GM18867 (cell line): ENCODE data around the gene SDHAF2.
"Not testable (repeated sequence)": the region's sequence is repeated elsewhere in the genome, so short reads cannot be mapped to it uniquely, and the experiment has no call there.

Source experiments
- ATAC-seq: cut with Tn5 transposase; IDR thresholded peaks from one replicate; pipeline ENCODE4 v1.9.1; 2021; ENCODE audit warnings: mild to moderate bottlenecking, moderate library complexity; ENCODE audit not compliant: unreplicated experiment

SDHAF2 gene

GRCh38 chr11:61422226-61422625, 7.7 kb upstream of the SDHAF2 start:
- ATAC-seq = no peak

DNA sequence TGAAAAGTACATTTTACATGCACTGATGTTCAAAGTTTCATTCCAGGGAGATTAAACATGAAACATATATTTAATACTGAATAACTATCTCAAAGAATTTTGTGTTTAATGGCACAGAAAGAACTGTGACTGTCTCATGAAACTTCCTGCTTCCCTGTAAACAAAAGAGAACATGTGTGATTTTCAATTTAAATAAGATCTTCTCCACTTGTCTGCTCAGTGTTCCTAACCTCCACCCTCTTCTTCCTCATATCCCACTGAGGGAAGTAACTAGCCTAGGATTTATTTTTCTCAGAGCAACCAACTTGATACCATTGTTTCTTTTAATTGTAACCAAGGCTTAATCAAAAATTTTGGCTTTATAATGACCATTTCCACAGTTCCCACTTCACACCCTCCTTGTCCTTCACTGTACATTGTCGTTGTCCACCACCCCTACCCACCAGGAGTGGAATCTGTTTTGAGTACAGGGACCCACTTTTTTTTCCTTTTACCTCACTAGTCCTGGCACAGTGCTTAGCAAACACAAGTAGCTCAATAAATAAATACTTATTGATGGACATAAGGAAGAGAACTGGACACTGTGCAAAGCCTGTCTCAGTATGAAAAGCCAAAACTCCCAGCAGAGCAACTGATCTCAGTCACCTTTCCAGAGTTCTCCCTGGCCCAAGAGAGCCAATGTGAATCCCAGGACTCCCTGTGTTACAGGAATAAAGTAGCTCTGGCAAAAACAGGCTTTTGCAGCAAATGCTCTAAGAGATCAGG, 4.4 kb upstream of the SDHAF2 start:
- ATAC-seq = no peak

DNA sequence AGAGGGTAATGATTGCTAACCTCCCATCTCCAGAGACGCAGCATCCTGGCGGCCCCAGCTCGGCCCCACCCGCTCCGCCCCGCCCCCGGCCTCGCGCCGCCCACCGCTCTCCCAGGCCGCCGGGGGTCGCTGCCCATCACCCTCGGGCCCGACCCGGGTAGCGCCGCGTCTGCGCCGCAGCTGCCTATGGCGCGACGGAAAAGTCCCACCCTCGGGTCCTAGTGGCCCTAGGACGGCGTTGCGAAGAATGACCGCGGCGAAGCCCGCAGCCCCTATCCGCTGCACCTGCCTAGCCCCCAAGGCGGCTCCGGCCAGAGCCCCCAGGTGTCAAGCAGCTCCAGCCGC, 606 bp upstream of the SDHAF2 start:
- peak; percentile 54 for ATAC-seq

- ATAC-seq = not testable (repeated sequence)
Observed at GRCh38 chr11:61430839-61431238, 915 bp downstream of the SDHAF2 start.

DNA sequence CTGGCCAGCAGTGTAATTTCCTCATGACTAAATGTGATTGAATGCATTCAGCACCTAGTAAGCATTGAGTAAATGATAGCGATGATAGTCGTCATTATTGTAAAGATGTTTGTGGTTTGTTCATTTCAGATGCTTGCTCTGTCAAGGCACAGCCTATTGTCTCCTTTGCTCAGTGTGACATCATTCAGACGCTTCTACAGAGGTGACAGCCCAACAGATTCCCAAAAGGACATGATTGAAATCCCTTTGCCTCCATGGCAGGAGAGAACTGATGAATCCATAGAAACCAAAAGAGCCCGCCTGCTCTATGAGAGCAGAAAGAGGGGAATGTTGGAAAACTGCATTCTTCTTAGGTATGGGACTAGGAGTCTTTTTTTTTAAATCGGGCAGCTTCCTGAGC, 7.6 kb downstream of the SDHAF2 start:
- ATAC-seq = no peak

- no peak for ATAC-seq
Observed at GRCh38 chr11:61439615-61440014, 9.7 kb downstream of the SDHAF2 start.

DNA sequence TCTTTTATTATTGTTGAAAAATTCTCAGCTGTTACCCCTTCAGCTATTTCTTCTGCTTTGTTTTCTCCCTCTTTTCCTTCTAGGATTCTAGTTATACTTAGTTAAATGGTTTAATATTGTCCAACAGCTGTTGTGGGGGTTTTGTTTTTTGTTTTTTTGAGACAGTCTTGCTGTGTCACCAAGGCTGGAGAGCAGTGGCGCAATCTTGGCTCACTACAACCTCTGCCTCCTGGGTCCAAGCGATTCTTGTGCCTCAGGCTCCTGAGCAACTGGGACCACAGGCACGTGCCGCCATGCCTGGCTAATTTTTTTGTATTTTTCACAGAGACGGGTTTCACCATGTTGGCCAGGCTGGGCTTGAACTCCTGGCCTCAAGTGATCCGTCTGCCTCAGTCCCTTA, 12.7 kb downstream of the SDHAF2 start:
- no peak for ATAC-seq

DNA sequence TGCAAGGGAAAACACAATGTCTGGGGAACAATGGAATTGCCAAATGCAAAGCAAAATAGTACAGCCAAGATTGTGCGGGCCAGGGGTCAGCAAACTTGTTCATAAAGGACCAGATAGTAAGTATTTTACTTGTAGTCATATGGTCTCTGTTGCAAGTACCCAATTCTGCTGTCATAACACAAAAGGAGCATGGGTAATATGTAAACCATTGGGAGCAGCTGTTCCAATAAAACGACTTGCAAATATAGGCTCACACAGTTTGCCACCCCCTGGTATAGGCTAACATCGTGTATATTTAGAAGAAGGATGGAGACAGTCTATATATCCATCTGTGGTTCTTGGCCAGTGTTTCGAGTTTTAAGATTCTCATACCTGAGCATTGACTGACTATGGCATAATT, 15.6 kb downstream of the SDHAF2 start:
- ATAC-seq = no peak

GRCh38 chr11:61446211-61446651, 16.3 kb downstream of the SDHAF2 start:
- ATAC-seq = peak; percentile 74

DNA sequence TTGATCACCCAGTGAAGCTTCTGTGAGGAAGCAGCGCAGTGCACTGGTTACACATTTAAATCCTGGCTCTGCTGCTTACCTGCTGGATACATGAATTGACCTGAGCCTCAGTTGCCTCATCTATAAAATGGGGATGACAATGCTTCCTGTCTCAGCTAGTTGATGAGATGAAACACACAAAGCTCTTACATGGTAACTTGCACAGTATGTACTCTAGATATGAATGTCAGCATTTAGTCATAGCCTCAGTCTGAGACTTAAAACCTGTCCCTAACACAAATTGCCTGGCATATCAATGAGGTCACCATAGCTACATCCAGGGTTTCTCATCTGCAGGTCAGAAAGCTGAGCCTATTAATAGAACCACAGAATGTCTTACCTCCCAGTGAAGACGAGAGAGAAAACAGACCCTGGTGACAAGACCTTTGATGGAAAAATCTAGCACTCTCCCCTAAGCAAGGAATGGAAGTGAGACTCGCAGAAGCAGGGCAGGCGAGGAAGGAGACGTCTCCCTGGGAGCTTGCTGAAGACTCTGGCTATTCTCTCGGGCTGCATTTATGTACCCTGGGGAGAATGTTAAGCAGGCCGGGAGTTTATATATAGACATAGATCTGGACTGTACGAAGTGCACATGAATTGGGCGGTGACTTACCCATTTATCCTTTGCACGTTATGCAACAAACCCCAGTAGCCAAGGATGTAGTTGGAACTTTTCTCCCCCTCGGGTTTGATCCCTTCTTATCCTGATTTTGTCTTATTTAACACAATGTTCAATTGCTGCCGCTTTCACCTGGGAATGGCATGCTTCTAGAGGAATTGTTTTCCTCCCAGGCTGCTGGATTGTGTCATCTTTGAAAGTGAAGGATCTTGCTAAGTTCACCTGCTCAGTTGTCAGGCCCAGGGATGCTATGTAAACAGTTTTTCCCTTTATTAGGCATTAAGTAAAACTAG, 18.0 kb downstream of the SDHAF2 start:
- no peak for ATAC-seq

- no peak for ATAC-seq
Observed at GRCh38 chr11:61448552-61448927, 18.6 kb downstream of the SDHAF2 start.

- no peak for ATAC-seq
Observed at GRCh38 chr11:61452825-61453224, 22.9 kb downstream of the SDHAF2 start.

DNA sequence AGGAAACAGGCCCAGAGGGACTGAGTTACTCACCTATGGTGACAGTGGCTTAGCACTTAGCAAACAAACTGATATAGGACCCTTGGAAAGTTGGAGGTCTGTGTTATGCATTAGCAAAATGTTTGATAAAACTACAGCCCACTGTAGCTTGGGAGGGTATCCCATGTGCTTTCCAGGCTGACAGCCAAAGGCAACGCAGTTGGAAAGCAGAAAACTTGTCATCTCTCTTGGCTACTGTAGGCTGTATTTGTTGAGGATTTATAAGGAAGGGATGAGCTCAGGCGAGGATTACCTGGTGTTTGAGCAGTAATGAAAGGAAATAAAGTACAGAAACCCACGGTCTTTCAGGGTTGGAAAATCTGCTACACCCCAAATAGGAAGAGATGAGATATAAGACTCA, 23.8 kb downstream of the SDHAF2 start:
- ATAC-seq = no peak

- no peak for ATAC-seq
Observed at GRCh38 chr11:61454520-61454919, 24.6 kb downstream of the SDHAF2 start.

- no peak for ATAC-seq
Observed at GRCh38 chr11:61460474-61460881, 30.6 kb downstream of the SDHAF2 start.

- no peak for ATAC-seq
Observed at GRCh38 chr11:61460986-61461385, 31.1 kb downstream of the SDHAF2 start.

- not testable (repeated sequence) for ATAC-seq
Observed at GRCh38 chr11:61467602-61468001, 37.7 kb downstream of the SDHAF2 start.

GRCh38 chr11:61468002-61468401, 38.1 kb downstream of the SDHAF2 start:
- ATAC-seq = no peak

GRCh38 chr11:61472282-61472681, 42.4 kb downstream of the SDHAF2 start:
- no peak for ATAC-seq

DNA sequence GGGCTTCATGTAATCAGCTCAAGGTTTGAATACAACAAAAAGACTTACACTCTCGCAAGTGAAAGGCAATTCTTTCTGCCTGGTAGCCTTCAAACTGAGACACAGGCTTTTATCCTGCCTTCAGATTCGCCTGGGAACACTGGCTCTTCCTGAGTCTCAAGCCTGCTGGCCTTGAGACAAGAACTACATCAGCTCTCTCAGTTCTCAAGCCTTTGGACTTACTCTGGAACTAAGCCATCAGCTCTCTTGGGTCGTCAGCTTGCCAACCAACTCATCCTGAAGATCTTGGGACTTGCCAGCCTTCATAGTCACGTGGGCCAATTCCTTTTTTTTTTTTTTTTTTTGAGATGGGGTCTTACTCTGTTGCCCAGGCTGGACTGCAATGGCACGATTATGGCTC, 42.9 kb downstream of the SDHAF2 start:
- no peak for ATAC-seq

GRCh38 chr11:61473370-61474012, 43.6 kb downstream of the SDHAF2 start:
- no peak for ATAC-seq
